ENCODE data around the gene DLG5.

The DLG5 gene

DNA sequence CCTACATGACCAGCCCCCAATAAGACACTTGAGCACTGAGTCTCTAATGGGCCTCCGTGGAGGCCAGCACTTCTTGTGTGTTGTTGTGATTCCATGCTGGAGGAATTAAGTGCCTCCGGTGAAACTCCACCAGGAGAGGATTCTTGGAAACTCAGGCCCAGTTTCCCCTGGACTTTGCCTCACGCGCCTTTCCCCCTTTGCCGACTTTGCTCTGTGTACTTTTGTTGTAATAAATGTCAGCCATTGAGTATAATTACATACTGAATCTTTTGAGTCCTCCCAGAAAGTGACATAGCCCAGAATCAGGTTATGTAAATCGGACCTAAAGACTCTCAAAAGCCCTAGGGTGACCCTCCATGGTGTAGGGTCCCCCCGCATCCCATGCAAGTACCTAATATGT is 82.4 kb downstream of the DLG5 start:
- no peak for DNase-seq (ENCODE audit: low read depth, low spot score)
- WGBS (ENCODE audit: insufficient coverage, insufficient read length) = no CpG with 5 or more reads among the region's 7 CpGs
- Histone ChIP-seq H3K36me3 (ENCODE audit: control insufficient read depth, insufficient read depth, low read length) (peaks cover 14% of the 10 kb centered on the region), H3K9me3 (ENCODE audit: control insufficient read depth, insufficient read depth, low read length) (no peaks in the 10 kb centered on the region), H3K27me3 (ENCODE audit: control insufficient read depth, insufficient read depth, low read length) (no peaks in the 10 kb centered on the region), H3K4me1 (ENCODE audit: control insufficient read depth, insufficient read depth, low read length) (peaks cover 1% of the 10 kb centered on the region; the same call in 1 of the 2 replicates), H3K27ac (ENCODE audit: low read length) (no peak overlapping the region), H3K4me3 (ENCODE audit: low read length) (no peak overlapping the region)

DNA sequence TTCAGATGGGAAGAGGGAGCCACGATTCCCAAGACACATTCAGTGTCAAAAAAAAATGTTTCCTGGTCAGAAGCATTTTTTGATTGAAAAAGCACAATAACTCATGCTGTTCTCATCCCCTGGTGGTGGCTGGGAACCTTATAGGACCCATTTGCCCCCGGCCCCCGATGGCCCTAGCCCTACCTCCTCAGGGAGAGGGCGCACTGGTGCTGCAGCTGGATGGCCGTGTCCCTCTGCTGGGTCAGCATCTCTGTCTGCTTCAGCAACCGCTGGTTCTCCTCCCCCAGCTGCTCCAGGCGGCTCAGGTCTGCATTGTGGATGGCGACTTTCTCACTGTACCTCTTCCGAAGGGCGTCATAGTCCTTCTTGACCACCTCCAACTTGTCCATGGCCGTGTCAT is 83.3 kb downstream of the DLG5 start:
- Histone ChIP-seq H3K27ac (ENCODE audit: low read length) (no peak overlapping the region), H3K36me3 (ENCODE audit: control insufficient read depth, insufficient read depth, low read length) (peaks cover 14% of the 10 kb centered on the region), H3K4me3 (ENCODE audit: low read length) (no peak overlapping the region; the same call in 1 of the 2 replicates), H3K9me3 (ENCODE audit: control insufficient read depth, insufficient read depth, low read length) (no peaks in the 10 kb centered on the region), H3K27me3 (ENCODE audit: control insufficient read depth, insufficient read depth, low read length) (no peaks in the 10 kb centered on the region), H3K4me1 (ENCODE audit: control insufficient read depth, insufficient read depth, low read length) (no peaks in the 10 kb centered on the region)
- DNase-seq (ENCODE audit: low read depth, low spot score) = no peak
- no CpG with 5 or more reads among the region's 11 CpGs for WGBS (ENCODE audit: insufficient coverage, insufficient read length)

DNA sequence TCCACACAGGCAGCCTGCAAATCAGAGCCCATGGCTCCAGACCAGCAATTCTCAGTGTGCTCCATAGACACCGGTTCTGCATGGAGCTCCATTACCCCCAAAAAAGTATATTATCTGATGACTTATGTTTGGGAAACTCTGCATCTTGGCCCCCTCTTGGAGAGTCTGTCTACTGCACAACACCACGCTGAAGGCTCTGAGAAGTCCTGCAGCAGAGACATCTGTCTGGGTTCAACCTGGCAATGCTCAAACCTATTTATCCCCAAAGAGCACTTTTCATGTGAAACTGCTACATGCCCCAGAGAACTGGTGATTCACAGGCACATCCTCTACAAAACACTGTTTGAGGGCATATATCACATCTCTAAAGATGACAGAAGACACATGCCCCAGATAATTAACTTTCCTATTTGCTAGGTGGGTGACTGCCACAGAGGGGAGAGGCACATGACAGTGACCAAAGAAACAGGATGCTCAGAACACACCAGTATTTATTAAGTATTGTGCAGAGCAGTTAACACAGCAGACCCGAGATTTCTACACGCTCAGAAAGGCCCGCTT is 83.8 kb downstream of the DLG5 start:
- peaks cover 3% of the 10 kb centered on the region; the same call in 1 of the 2 replicates for H3K4me1 ChIP-seq (ENCODE audit: control insufficient read depth, insufficient read depth, low read length)
- no peak overlapping the region for H3K27ac ChIP-seq (ENCODE audit: low read length)
- no peak for DNase-seq (ENCODE audit: low read depth, low spot score)
- WGBS (ENCODE audit: insufficient coverage, insufficient read length) = no CpG with 5 or more reads among the region's 5 CpGs
- H3K27me3 ChIP-seq (ENCODE audit: control insufficient read depth, insufficient read depth, low read length) = no peaks in the 10 kb centered on the region
- peaks cover 14% of the 10 kb centered on the region for H3K36me3 ChIP-seq (ENCODE audit: control insufficient read depth, insufficient read depth, low read length)
- H3K9me3 ChIP-seq (ENCODE audit: control insufficient read depth, insufficient read depth, low read length) = no peaks in the 10 kb centered on the region
- H3K4me3 ChIP-seq (ENCODE audit: low read length) = no peak overlapping the region

DNA sequence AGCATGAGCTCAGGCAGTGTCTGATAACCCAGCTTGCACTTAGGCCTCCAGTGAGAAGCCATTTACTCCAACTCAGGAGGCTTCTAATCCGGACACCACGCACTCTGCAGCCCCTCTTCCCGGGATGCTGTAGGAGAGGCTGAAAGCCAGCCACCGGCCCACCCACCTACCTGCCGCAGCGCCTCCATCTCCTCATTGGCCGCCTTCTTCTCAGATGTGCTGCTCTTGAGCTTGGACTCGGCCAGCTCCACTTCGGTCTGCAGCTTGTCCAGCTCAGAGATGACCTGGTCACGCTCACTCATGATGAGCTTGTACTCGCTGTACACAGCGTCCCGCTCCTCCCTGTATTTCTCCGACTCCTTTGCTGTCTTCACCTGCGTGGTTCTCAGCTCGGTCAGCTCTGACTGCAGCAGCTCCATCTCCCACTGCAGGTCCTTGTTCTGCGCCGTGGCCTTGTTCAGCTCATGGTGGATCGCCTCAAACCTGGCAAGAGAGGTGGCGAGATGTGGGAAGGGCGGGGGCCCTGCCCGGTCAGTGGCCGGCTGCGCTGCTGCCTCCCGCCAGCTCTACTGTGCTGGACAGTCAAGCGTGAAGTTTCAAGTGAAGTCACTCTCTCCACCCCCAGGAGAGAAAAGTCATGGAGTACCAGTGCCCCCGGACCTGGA is 84.7 kb downstream of the DLG5 start:
- H3K9me3 ChIP-seq (ENCODE audit: control insufficient read depth, insufficient read depth, low read length) = no peaks in the 10 kb centered on the region
- peaks cover 14% of the 10 kb centered on the region for H3K36me3 ChIP-seq (ENCODE audit: control insufficient read depth, insufficient read depth, low read length)
- H3K4me1 ChIP-seq (ENCODE audit: control insufficient read depth, insufficient read depth, low read length) = peaks cover 3% of the 10 kb centered on the region; the same call in 1 of the 2 replicates
- no peak overlapping the region for H3K27ac ChIP-seq (ENCODE audit: low read length)
- no peak overlapping the region for H3K4me3 ChIP-seq (ENCODE audit: low read length)
- WGBS (ENCODE audit: insufficient coverage, insufficient read length) = no CpG with 5 or more reads among the region's 27 CpGs
- H3K27me3 ChIP-seq (ENCODE audit: control insufficient read depth, insufficient read depth, low read length) = no peaks in the 10 kb centered on the region
- no peak for DNase-seq (ENCODE audit: low read depth, low spot score)

DNA sequence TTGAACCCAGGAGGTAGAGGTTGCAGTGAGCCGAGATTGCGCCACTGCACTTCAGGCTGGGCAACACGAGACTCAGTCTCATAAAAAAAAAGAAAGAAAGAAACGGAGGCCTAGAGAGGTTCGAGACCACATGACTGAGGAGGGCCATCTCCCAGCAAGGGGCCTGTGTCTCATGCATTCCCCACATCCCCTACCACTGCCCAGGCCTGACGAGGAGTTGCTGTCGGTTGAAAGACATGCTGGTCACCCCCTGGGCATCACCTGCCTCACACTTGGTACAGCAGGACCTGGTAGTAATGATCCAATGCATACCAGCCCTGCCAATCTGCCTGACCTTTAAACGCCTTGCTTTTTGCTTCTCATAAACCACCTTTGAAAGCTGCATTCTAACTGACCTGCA is 85.9 kb downstream of the DLG5 start:
- H3K36me3 ChIP-seq (ENCODE audit: control insufficient read depth, insufficient read depth, low read length) = peaks cover 16% of the 10 kb centered on the region
- no peak overlapping the region for H3K27ac ChIP-seq (ENCODE audit: low read length)
- WGBS (ENCODE audit: insufficient coverage, insufficient read length) = no CpG with 5 or more reads among the region's 8 CpGs
- no peak overlapping the region for H3K4me3 ChIP-seq (ENCODE audit: low read length)
- H3K27me3 ChIP-seq (ENCODE audit: control insufficient read depth, insufficient read depth, low read length) = no peaks in the 10 kb centered on the region
- no peaks in the 10 kb centered on the region for H3K9me3 ChIP-seq (ENCODE audit: control insufficient read depth, insufficient read depth, low read length)
- H3K4me1 ChIP-seq (ENCODE audit: control insufficient read depth, insufficient read depth, low read length) = peaks cover 3% of the 10 kb centered on the region; the same call in 1 of the 2 replicates
- no peak for DNase-seq (ENCODE audit: low read depth, low spot score)

DNA sequence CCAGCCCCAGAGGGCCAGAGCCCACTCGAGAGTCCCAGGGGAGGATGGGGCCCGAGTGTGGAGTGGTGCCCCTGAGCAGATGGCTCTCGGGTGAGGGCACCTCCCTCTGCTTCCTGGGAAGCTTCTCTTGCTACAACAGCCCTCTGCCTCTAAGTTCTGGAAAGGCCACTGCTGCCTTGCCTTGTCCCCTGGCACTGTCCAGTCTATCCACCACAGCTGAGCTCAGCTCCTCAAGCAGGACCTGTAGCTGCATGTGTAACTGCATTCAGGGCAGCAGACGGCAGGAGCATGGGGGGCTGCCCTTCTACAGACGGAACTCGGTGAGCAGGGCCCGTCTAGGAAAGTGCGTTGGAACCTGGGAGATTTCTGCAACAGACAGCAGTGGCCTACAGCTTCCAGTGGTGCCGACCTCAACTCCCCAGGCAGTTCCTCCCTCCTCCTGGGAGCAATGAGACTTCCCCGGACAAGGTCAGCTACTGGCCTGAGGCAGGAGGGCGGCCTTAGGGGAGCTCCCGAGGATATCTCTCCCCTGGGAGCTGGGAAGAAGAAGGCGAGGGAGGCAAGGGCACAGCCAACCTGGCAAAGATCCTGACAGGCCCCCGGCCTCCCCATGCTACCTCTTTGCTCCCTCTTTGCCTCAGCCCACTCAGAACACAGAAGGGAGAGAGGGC is 88.5 kb downstream of the DLG5 start:
- Histone ChIP-seq H3K4me3 (ENCODE audit: low read length) (no peak overlapping the region), H3K9me3 (ENCODE audit: control insufficient read depth, insufficient read depth, low read length) (no peaks in the 10 kb centered on the region), H3K4me1 (ENCODE audit: control insufficient read depth, insufficient read depth, low read length) (peaks cover 3% of the 10 kb centered on the region; the same call in 1 of the 2 replicates), H3K27me3 (ENCODE audit: control insufficient read depth, insufficient read depth, low read length) (no peaks in the 10 kb centered on the region), H3K27ac (ENCODE audit: low read length) (no peak overlapping the region), H3K36me3 (ENCODE audit: control insufficient read depth, insufficient read depth, low read length) (peaks cover 24% of the 10 kb centered on the region)
- no peak for DNase-seq (ENCODE audit: low read depth, low spot score)
- WGBS (ENCODE audit: insufficient coverage, insufficient read length) = no CpG with 5 or more reads among the region's 14 CpGs

DNA sequence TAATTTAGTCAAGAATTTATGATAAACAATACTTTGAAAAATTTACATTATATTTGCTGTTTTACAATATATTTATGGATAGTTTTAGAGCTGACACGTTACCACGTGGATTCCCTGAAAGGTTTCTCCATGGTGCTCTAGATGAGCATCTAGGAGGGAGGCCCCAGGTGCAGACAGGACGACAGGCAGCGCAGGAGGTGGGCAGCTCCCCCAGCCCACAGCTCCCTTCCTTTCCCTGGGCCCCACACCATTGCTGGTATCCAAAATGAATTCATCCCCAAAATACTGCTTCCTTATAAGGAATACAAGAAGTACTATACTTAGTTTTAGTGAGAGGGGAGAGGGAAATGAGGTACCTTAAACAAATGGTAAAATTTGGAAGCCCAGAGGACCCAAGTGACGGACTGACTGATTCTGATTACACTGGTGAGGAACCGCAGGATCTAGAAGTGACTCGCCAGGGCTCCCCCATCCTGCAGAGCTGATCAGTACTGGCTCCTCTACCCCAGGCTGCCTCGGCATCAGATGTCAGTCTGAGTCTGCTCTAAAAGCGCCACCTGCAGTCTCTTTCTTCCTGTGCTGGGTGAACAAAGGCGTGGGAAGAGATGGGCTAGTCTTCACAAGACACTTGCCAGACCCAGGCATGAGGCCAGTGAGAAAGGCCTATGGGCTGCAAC is 89.2 kb downstream of the DLG5 start:
- Histone ChIP-seq H3K4me1 (ENCODE audit: control insufficient read depth, insufficient read depth, low read length) (peaks cover 3% of the 10 kb centered on the region; the same call in 1 of the 2 replicates), H3K27me3 (ENCODE audit: control insufficient read depth, insufficient read depth, low read length) (no peaks in the 10 kb centered on the region), H3K4me3 (ENCODE audit: low read length) (no peak overlapping the region), H3K36me3 (ENCODE audit: control insufficient read depth, insufficient read depth, low read length) (peaks cover 26% of the 10 kb centered on the region), H3K27ac (ENCODE audit: low read length) (no peak overlapping the region), H3K9me3 (ENCODE audit: control insufficient read depth, insufficient read depth, low read length) (no peaks in the 10 kb centered on the region)
- no CpG with 5 or more reads among the region's 10 CpGs for WGBS (ENCODE audit: insufficient coverage, insufficient read length)
- peak; percentile 72 for DNase-seq (ENCODE audit: low read depth, low spot score)

DNA sequence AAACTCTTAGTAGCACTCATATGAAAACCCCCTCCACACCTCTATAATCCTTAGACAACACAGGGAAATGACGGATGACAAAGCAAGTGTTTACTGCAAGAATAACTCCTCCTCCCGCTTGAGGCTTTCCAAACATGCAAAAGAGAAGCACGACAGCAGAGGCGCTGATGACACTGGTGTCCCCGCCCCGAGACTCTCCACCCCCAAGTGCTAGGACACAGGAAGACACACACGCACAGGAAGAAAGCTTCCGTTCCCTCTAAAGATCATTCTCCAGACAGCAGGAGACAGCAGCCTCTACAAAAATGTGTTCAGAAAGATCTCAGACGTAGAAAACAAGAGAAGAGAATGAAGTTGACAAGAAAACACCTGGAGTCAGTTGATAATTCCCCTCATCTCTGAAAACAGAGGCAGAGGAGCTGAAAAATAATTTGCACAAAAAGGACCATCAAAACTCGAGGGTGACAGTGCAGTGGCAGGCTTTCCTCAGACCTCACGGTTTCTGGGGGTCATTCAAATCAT is 90.2 kb downstream of the DLG5 start:
- H3K27ac ChIP-seq (ENCODE audit: low read length) = no peak overlapping the region
- no CpG with 5 or more reads among the region's 11 CpGs for WGBS (ENCODE audit: insufficient coverage, insufficient read length)
- no peaks in the 10 kb centered on the region for H3K9me3 ChIP-seq (ENCODE audit: control insufficient read depth, insufficient read depth, low read length)
- H3K27me3 ChIP-seq (ENCODE audit: control insufficient read depth, insufficient read depth, low read length) = no peaks in the 10 kb centered on the region
- H3K36me3 ChIP-seq (ENCODE audit: control insufficient read depth, insufficient read depth, low read length) = peaks cover 18% of the 10 kb centered on the region
- no peak for DNase-seq (ENCODE audit: low read depth, low spot score)
- H3K4me1 ChIP-seq (ENCODE audit: control insufficient read depth, insufficient read depth, low read length) = peaks cover 3% of the 10 kb centered on the region; the same call in 1 of the 2 replicates
- no peak overlapping the region for H3K4me3 ChIP-seq (ENCODE audit: low read length)

DNA sequence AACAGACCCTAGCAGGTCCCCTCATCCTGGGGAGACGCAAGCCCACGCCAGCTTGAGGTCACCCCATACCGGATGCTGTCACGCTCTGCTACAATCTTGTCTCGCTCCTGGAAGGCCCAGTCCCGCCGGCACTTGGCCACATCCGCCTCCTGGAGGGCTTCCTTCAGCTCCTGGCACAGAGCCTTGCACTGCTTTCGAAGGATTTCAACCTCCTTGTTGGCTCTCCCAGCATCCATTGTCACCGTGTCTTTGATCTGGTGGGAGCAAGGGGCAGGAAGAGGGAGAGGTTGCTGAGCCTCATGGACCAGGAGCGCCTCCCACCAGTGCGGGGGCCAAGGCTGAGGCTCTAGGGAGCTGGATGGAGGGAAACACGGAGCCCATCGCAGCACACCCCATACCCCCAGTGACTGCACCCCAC is 90.9 kb downstream of the DLG5 start:
- no peak overlapping the region for H3K27ac ChIP-seq (ENCODE audit: low read length)
- H3K9me3 ChIP-seq (ENCODE audit: control insufficient read depth, insufficient read depth, low read length) = no peaks in the 10 kb centered on the region
- peaks cover 17% of the 10 kb centered on the region for H3K36me3 ChIP-seq (ENCODE audit: control insufficient read depth, insufficient read depth, low read length)
- DNase-seq (ENCODE audit: low read depth, low spot score) = no peak
- no peaks in the 10 kb centered on the region for H3K27me3 ChIP-seq (ENCODE audit: control insufficient read depth, insufficient read depth, low read length)
- H3K4me3 ChIP-seq (ENCODE audit: low read length) = no peak overlapping the region
- peaks cover 3% of the 10 kb centered on the region; the same call in 1 of the 2 replicates for H3K4me1 ChIP-seq (ENCODE audit: control insufficient read depth, insufficient read depth, low read length)
- no CpG with 5 or more reads among the region's 14 CpGs for WGBS (ENCODE audit: insufficient coverage, insufficient read length)
